Medulla oblongata (tissue), 1 donor: ENCODE measurements around the gene PLEKHH1.
"Not testable (repeated sequence)": the region's sequence is repeated elsewhere in the genome, so short reads cannot be mapped to it uniquely, and the experiment has no call there.

ENCODE experiments used
- DNase-seq: peaks from one replicate; pipeline ENCODE4 v3.0.0-alpha.2; 2015; ENCODE audit errors: extremely low spot score

PLEKHH1 gene

GRCh38 chr14:67581643-67582042, 48.6 kb downstream of the PLEKHH1 start:
- DNase-seq, result no peak

DNA sequence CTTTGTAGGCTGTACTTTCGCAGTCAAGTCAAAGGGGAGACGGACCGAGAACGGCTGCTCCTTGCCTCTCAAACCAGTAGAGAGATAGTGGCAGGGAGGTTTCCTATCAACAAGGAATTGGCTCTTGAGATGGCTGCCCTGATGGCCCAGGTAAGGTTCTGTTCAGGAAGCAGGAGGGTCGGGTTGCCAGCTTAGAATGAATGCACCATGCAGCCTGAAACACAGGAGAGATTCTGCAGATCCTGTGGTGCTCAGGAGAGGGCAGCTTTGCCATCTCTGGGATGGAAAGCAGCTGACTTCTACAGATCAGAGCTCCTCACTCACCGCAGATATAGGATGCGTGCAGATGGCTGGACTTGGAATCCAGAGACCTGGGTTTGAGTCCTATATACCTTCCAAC, 49.0 kb downstream of the PLEKHH1 start:
- no peak for DNase-seq

DNA sequence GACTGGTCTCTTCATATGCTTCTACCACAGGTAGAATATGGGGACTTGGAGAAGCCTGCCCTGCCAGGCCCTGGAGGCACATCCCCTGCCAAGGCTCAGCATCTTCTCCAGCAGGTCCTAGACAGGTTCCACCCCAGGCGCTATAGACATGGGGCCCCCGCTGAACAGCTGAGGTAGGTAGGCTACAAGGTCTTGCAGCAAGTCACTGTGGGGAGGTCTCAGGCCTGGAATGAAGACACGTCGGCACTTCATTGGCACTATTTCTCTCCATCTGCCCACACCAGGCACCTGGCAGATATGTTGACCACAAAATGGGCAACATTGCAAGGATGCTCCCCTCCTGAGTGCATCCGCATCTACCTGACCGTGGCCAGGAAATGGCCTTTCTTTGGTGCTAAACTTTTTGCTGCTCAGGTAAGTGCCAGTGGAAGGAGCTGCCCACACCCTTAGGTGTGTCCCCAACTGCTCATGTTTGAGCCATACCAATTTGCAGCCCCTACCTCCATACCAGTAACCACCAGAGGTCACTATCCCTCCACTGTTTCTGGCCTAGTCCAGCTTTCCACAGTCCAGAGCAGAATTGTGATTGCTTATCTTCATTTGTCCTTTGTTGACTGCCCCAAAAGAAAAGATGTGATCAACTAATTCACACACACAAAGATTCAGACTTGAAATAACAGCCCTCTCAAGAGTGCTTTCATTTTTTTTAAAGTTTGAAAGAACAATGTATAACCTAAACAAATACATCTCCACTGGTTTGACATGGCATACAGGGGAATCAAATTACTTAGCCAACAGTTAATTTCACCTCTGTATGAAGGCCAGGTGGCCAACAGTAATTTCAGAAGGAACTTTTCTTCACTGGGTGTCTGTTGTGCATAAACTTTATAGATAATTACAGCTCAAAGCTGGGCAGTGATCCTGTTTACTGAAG, 50.9 kb downstream of the PLEKHH1 start:
- peak; percentile 56 for DNase-seq

DNA sequence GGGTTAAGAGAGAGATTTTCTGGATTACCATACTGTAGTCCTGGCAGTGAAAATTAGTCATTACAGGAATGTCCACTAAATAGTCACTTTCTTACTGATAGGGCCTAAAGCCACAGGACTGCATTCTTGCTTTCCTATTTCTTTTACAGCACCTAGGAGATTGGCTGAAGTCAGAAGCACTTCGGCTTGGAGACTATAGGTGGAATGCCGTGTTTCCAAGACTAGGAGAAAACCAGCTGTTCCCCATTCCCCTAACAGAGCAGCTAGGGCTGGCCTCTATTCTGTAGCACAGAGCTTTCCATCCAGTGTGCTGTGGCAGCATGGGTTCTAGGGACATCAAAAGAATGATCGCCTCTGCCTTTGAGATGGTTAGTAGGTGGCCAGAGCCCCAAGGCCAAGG, 51.9 kb downstream of the PLEKHH1 start:
- DNase-seq, result no peak

DNA sequence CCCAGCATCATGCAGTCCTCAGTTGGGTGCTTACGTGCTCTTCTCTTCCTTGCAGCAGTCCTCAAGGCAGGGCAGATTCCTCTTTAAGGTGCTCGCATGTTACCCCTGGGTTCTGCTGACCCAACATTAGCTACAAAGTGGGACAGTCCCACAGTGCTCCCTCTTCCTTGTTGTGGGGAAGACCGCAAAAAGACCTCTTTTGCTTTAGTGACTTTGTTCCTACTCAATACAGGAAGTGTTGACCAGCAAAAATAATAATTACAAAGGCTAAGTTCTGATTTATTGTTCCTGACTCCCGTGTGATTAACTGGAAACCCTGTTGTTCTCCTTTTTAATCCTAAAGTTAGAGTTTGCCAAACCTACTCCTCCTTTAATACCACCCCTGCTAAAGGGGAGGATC, 53.3 kb downstream of the PLEKHH1 start:
- DNase-seq, result no peak

GRCh38 chr14:67589204-67589770, 56.2 kb downstream of the PLEKHH1 start:
- no peak for DNase-seq

GRCh38 chr14:67593650-67594049, 60.6 kb downstream of the PLEKHH1 start:
- DNase-seq, result not testable (repeated sequence)

DNA sequence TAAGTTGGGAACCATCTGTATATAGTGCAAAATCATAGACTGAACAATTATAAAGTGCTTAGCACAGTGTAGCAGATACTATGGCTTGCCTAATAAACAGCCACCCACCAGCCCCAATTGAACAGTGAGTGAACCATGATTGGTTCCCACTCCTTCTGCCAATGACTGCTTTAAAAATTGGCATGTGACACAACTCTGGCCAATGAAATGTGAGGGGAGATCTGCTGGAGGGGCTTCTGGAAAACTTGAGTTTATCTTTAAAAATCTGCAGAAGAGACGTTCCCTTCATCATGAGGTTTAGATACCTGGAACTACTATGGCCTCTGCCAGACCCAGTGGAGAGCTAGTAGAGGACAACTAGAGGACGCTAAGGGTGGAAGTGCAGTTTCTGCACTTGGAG, 62.3 kb downstream of the PLEKHH1 start:
- no peak for DNase-seq

GRCh38 chr14:67599698-67600561, 66.8 kb downstream of the PLEKHH1 start, which contains the start of gene PIGH:
PIGH (minus strand) TSS chr14:67600268; CDS start chr14:67600203, 65 bp downstream.
- DNase-seq, result peak; percentile 92

- not testable (repeated sequence) for DNase-seq
These were observed 67.5 kb downstream of the PLEKHH1 start for GRCh38 chr14:67600562-67600974.

DNA sequence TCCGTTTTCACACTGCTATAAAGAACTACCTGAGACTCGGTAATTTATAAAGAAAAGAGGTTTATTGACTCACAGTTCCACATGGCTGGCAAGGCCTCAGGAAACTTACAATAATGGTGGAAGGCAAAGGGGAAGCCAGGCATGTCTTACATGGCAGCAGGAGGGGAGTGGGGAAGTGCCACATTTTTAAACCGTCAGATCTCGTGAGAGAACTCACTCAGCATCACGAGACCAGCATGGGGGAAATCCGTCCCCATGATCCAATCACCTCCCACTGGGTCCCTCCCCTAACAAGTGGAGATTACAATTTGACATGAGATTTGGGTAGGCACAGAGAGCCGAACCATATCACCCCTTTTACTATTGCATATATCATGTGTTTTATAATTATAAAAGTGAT, 69.0 kb downstream of the PLEKHH1 start:
- DNase-seq, result no peak

DNA sequence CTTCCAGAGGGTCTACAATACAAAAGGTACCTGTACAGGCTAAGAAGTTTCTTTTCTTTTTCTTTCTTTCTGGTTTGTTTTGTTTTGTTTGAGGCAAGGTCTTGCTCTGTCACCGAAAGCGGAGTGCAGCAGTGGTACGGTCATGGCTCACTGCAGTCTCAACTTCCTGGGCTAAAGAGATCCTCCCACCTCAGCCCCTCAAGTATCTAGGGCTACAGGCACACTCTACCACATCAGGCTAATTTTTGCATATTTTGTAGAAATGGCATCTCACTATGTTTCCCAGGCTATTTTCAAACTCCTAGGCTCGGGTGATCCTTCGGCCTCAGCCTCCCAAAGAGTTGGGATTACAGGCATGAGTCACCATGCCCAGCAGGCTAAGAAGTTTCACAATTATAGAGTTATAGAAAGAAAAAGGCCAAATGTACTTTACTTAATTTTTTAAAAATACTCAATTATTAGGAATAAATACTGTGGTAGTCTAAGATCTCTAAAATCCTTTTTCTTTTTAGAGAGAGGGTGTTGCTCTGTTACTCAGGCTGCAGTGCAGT, 70.0 kb downstream of the PLEKHH1 start:
- no peak for DNase-seq

DNA sequence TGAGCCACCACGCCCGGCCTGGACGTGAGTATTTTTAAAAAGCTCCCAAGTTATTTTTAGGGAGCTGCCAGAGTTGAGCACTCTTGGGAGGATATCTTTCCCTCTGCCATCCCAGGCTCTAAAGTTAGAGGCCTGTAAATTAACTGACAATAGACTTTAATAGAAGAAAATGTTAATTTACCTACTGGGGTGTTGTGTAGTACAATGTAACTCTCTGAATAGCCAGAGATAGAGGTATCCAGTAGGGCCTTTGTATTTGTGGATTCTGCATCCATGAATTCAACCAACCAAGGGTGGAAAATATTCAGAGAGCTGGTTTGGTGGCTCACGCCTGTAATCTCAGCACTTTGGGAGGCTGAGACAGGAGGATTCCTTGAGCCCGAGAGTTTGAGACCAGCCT, 74.6 kb downstream of the PLEKHH1 start:
- DNase-seq, result no peak

- no peak for DNase-seq
These were observed 76.7 kb downstream of the PLEKHH1 start for GRCh38 chr14:67609642-67610310.

- DNase-seq, result no peak
These were observed 77.4 kb downstream of the PLEKHH1 start for GRCh38 chr14:67610491-67610890.

- DNase-seq, result peak; percentile 82
These were observed 85.5 kb downstream of the PLEKHH1 start for GRCh38 chr14:67618617-67619063.

DNA sequence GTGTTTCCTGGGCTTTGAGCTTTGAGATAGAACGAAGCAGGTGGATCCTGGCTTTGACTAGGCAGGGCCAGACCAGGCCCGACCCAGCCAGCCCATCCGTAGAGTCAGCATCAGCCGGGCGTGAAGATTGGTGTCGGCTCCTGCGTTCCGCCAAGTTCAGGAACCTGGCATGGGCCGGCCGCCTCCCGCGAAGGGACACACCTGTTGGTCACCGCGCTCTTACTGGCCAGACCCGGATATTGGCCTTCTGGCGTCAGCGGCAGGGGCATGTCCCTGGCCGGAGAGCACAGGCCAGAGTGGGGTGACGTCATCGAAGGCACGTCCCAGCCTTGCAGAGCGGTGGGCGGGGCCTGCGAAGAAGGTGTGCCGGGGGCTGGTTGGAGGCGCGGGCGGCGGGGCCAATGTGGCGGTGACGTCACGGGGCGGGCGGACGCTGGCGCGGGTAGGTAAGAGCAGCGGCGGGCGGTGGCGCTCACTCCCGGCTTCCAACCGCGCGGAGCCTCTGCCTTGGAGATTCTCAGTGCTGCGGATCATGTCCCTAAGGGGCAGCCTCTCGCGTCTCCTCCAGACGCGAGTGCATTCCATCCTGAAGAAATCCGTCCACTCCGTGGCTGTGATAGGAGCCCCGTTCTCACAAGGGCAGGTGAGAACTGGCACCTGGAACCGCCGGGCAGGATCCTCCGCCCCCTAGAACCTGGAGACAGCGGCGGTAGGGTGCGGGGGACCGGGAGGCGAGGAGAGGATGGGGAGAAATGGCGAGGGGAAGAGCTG, 86.5 kb downstream of the PLEKHH1 start, which contains the start of gene ARG2:
Gene ARG2, plus strand, starts transcription at position 475 of the 771 bp plus-strand sequence. Its CDS starts 58 bp downstream, at position 533.
- DNase-seq, result peak; percentile 96

GRCh38 chr14:67620217-67620785, 87.2 kb downstream of the PLEKHH1 start:
- DNase-seq, result peak; percentile 30

DNA sequence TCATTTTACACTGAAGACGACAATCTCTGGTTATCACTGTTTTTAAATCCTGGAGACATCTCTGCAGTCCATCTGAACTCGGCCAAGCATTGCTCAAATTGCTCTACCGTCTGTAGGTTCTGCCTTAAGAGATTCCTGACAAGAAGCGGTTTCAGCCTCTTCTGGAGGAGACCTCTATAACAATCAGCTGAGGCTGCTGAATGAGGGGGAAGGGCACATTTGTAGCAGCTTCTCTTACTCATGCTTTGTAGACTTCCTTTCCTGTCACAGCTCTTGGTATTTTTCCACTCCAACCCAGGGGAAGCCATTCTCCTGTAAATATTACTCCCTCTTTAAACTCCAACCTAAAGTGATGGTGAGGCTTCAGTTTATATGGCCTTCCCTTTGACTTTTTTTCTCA, 89.6 kb downstream of the PLEKHH1 start:
- DNase-seq, result peak; percentile 62

- peak; percentile 13 for DNase-seq
These were observed 90.0 kb downstream of the PLEKHH1 start for GRCh38 chr14:67623114-67623513.
